Cerebellar nuclear complex (tissue), 1 donor: ENCODE data around the gene SPTBN2.

ENCODE experiments used
- DNase-seq, 2 experiments: peaks; one replicate each; lab custom pipeline; 2025; lab: John Stamatoyannopoulos, UW

SPTBN2 gene

DNA sequence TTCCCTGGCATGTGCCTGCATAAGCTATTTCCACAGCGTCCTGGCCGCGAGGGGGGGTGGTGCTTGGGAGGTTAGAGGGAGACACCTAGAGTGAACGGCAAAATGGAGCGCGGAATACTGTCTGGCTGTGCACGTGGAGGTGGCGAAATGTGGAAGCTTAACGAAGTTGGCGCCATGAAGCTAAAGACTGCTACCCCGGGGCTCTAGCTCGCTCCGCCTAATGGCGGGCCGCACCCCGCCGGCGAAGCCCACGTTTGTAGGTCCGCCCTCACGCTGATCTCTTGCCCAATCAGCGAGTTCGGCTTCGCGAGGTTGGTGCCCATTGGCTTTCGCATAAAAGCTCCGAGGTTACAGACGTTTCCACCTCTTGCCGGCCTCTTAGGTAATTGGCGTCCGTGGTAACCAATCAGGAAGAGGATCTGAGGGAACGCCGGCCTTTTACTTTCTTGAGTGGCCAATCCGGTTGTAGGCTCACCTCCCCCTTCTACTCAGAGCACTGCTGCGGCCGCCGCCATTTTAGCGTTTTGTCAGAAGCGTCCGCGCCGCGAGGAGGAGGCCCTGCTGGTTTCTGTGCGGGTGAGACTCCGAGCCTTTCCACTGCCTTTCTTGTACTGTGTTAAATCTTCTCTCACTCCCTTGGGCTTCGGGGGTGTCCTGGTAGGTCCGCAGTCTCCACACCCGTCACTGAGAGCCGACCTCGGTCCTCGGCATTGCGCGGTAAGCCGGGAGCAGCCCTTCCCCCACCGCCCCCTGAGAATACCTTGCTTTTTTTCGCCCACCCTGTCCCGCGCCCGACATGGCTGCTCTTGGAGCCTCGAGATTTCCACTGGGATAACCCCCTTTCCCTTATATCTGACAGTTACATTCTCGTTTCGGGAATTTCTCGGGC, 90.6 kb downstream of the SPTBN2 start, which contains the start of gene RBM4:
Gene RBM4 (plus strand): TSS at position 527 of the 889 bp plus-strand sequence. CDS start 1,009 bp downstream, outside the sequence.
- DNase-seq: peak; percentile 96 to 98

DNA sequence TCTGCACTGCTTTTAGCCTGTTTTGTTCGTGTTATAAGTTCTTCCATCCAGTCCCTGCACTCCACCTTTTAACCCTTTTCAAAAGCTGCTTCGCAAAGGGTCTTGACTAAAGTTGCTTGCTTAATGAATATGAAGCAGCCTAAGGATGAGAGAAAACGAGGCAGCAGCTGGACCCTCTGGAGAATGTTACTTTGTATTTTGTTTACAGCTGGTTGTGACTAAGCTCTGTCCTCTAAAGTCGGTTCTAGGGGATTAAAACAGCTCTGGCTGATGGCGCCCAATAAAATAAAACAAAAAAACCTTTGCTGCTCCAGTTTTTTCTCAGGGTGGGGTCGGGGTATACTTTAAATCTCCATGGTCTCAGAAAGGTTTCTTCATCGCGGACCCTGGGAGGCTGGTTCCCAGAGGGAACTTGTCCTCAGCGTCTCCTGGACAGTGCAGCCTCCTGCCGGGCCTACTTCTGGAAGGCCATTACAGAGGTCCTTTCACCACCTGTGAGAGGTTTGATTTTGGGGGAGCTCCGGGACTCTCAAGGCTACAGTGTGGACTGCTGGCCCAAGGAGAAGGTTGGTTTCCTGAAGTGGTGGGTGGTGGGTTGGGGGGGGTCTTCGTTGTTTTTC, 91.3 kb downstream of the SPTBN2 start:
- DNase-seq: no peak

DNA sequence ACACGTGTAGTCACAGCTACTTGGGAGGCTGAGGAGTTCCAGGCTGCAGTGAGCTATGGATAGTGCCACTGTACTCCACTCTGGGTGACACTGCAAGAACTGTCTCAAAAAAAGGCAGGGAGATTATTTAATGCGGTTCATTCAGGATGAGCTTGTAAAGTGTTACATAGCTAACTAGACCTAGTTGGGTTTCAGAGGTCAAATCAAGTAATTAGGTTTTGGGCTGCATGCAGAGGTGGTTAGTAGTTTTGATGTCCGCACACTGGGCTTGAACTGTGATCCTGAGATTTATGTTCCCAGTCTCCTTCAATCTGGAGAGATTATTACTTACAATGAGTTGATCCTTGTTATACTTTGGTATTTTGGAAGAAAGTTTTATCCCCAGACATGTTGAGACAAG, 92.6 kb downstream of the SPTBN2 start:
- DNase-seq: no peak
